Endothelial cell of umbilical vein (primary cell): Measurements from ENCODE around the gene FZD1. TPM values are rescaled to one million over a fixed set of nuclear protein-coding genes. Genes with fewer than 3 reads are reported as not detected.

Source experiments
- BruUV-seq: library from RNA; stranded (reverse); fragments of 400-500 nt; replicated peaks from 2 replicates; lab custom pipeline; 2021; lab: Mats Ljungman, UMichigan
- CTCF ChIA-PET: fragments of 300-600, 350-600 bp; sonication (Branson Sonifier 250); formaldehyde crosslinking; loops from one replicate; lab custom pipeline; 2021; ENCODE audit warnings: antibody characterized with exemption, inconsistent platforms; lab: Charles Lee
- POLR2A ChIA-PET: fragments of 300-600, 350-600 bp; sonication (Branson Sonifier 250); formaldehyde crosslinking; loops from one replicate; lab custom pipeline; 2021; ENCODE audit warnings: antibody characterized with exemption, inconsistent platforms; lab: Charles Lee
- DNase-seq: peaks from one replicate; pipeline ENCODE4 v3.0.0-alpha.2; 2011; ENCODE audit warnings: low read depth, low spot score
- FAIRE-seq: peaks from 2 replicates; lab custom pipeline; 2011; peaks lifted over from hg19 to GRCh38; lab: Jason Lieb, UNC
- H2AFZ ChIP-seq: 2 replicates; pipeline ENCODE4 v1.6.0; 2012; ENCODE audit warnings: low read depth, low read length, control low read depth, inconsistent platforms
- H3K27ac ChIP-seq: 2 replicates; pipeline ENCODE4 v1.5.1; 2011; ENCODE audit warnings: low read depth, mild to moderate bottlenecking, control low read depth, low read length, moderate library complexity; ENCODE audit not compliant: insufficient read depth
- H3K27me3 ChIP-seq, 2 experiments: 2 replicates each; pipeline versions ENCODE4 v1.6.0 to v1.6.1; 2011; ENCODE audit warnings: low read length in 2 of 2, mixed read lengths in 1 of 2; ENCODE audit not compliant: control insufficient read depth in 2 of 2, insufficient read depth in 2 of 2
- H3K36me3 ChIP-seq, 2 experiments: 2 replicates in 1 of 2; 3 replicates in 1 of 2; pipeline ENCODE4 v1.5.1; 2011; ENCODE audit warnings: low read length in 2 of 2, mild to moderate bottlenecking in 1 of 2, moderate library complexity in 1 of 2; ENCODE audit not compliant: control insufficient read depth in 2 of 2, insufficient read depth in 2 of 2; ENCODE audit errors: extremely low read depth in 1 of 2
- H3K4me1 ChIP-seq: 3 replicates; pipeline ENCODE4 v1.5.1; 2011; ENCODE audit warnings: mild to moderate bottlenecking, low read length; ENCODE audit not compliant: control insufficient read depth, insufficient read depth; ENCODE audit errors: extremely low read depth
- H3K4me2 ChIP-seq: 2 replicates; pipeline ENCODE4 v1.6.1; 2011; ENCODE audit warnings: low read length, control low read depth, mixed read lengths; ENCODE audit not compliant: insufficient read depth
- H3K4me3 ChIP-seq, 3 experiments: fragments of 200-600 bp in 1 of 3; sonication (generic), shearing (Covaris generic) in 1 of 3; replicated peaks in 1 of 3; 2 replicates each; pipeline ENCODE4 v1.5.1; 2011 to 2016; ENCODE audit warnings: control low read depth in 3 of 3, low read length in 3 of 3, mild to moderate bottlenecking in 2 of 3, inconsistent platforms in 1 of 3, low read depth in 1 of 3, moderate library complexity in 1 of 3; ENCODE audit not compliant: insufficient read depth in 1 of 3
- H3K79me2 ChIP-seq: 2 replicates; pipeline ENCODE4 v1.6.0; 2012; ENCODE audit warnings: low read length, inconsistent platforms; ENCODE audit not compliant: control insufficient read depth, insufficient read depth
- H3K9ac ChIP-seq: replicated peaks from 2 replicates; pipeline ENCODE3; 2011; ENCODE audit warnings: low read length, control low read depth; ENCODE audit not compliant: insufficient read depth; ENCODE audit errors: extremely low read depth
- H3K9me1 ChIP-seq: replicated peaks from 3 replicates; pipeline ENCODE4 v1.6.0; 2011; ENCODE audit warnings: mild to moderate bottlenecking, low read length; ENCODE audit not compliant: control insufficient read depth, insufficient read depth; ENCODE audit errors: extremely low read depth
- H3K9me3 ChIP-seq: replicated peaks from 2 replicates; pipeline ENCODE4 v1.5.1; 2012; ENCODE audit warnings: low read length, inconsistent platforms; ENCODE audit not compliant: control insufficient read depth, insufficient read depth
- H4K20me1 ChIP-seq: replicated peaks from 2 replicates; pipeline ENCODE3; 2011; ENCODE audit warnings: mild to moderate bottlenecking, low read length; ENCODE audit not compliant: control insufficient read depth, insufficient read depth; ENCODE audit errors: extremely low read depth
- CTCF ChIP-seq, 2 donors: IDR thresholded peaks; 1 replicate in 1 of 2; 2 replicates in 1 of 2; pipeline ENCODE4 v1.5.1; 2011; ENCODE audit warnings: low read length in 2 of 2, mild to moderate bottlenecking in 2 of 2, moderate library complexity in 2 of 2, control low read depth in 1 of 2, inconsistent platforms in 1 of 2, low read depth in 1 of 2; ENCODE audit not compliant: insufficient read depth in 1 of 2; ENCODE audit errors: extremely low read depth in 1 of 2
- EZH2 ChIP-seq: IDR thresholded peaks from 2 replicates; pipeline ENCODE4 v1.6.1; 2012; ENCODE audit warnings: borderline replicate concordance, low read depth, mild to moderate bottlenecking, moderate library complexity, low read length, inconsistent platforms; ENCODE audit not compliant: severe bottlenecking
- FOS ChIP-seq: IDR thresholded peaks from 2 replicates; pipeline ENCODE4 v1.6.1; 2011; ENCODE audit warnings: mild to moderate bottlenecking, low read length, moderate library complexity, borderline replicate concordance; ENCODE audit not compliant: insufficient read depth
- GATA2 ChIP-seq: IDR thresholded peaks from 2 replicates; pipeline ENCODE4 v1.7.0; 2011; ENCODE audit warnings: low read depth, mild to moderate bottlenecking, moderate library complexity, mixed read lengths, low read length; ENCODE audit not compliant: insufficient read length, insufficient read depth
- JUN ChIP-seq: IDR thresholded peaks from 2 replicates; pipeline ENCODE4 v1.6.1; 2011; ENCODE audit warnings: borderline replicate concordance, low read depth; ENCODE audit not compliant: insufficient read length, insufficient read depth
- POLR2A ChIP-seq: IDR thresholded peaks from 2 replicates; pipeline ENCODE4 v1.6.1; 2012; ENCODE audit warnings: low read depth, mild to moderate bottlenecking, control low read depth, low read length
- POLR2AphosphoS5 ChIP-seq: IDR thresholded peaks from 2 replicates; pipeline ENCODE4 v1.6.1; 2012; ENCODE audit warnings: low read depth, mild to moderate bottlenecking, control low read depth, low read length, moderate library complexity; ENCODE audit not compliant: insufficient read depth
- dilution Hi-C: fragments of 300-500 bp; cut with MboI; formaldehyde crosslinking; loops from one replicate; pipeline ENCODE4 v1.15.0; 2019; ENCODE audit warnings: low sequenced_read_pairs; ENCODE audit not compliant: extremely low pct_ligation_motif_present
- intact Hi-C: fragments of 100-400 bp; cut with micrococcal nuclease; formaldehyde crosslinking; loops from one replicate; pipeline ENCODE4 v1.10.0; 2022
- polyA plus RNA-seq, 4 experiments: library from polyadenylated mRNA; depleted of rRNA in 3 of 4; stranded (reverse) in 3 of 4; unstranded in 1 of 4; fragments of >200 nt; gene quantifications; 2 replicates each; pipeline versions ENCODE4 v1.2.1 to v1.2.3, GENCODE V29; 2011 to 2012; ENCODE audit warnings: missing spikeins in 1 of 4
- total RNA-seq: library from RNA; stranded (reverse); gene quantifications from 2 replicates; pipeline ENCODE4 v1.2.3, GENCODE V29; 2021

FZD1 gene
- total and polyA plus RNA-seq, 2 donors (not counting 3 experiments of a cell fraction or from before 2014, with no cell fraction given), result 2.4 to 3.4 TPM

- TF ChIP-seq JUN, result no peak
- no peak for TF ChIP-seq CTCF (IDR thresholded peaks at IDR 0.05; ENCODE audit: extremely low read depth in 1 of 2, insufficient read depth in 1 of 2, low read depth in 1 of 2, low read length in 2 of 2)
- TF ChIP-seq GATA2, result no peak
- dilution Hi-C loops (no loop called here), intact Hi-C loops (no loop called here)
- H3K36me3 ChIP-seq, result no peaks in the 10 kb centered on the region
- ChIA-PET CTCF (interaction anchor here (1.4 kb wide), 1 partner anchor 15 kb away, joined by 3 read pairs; no protein-coding TSS in a partner anchor), POLR2A (no interaction called here)
- H3K79me2 ChIP-seq, result no peaks in the 10 kb centered on the region
- H3K4me1 ChIP-seq, result no peaks in the 10 kb centered on the region
- H2AFZ ChIP-seq, result no peak overlapping the region
- no peaks in the 10 kb centered on the region for H3K9me3 ChIP-seq
- H3K4me2 ChIP-seq, result no peak overlapping the region
- no peak overlapping the region for H3K9ac ChIP-seq
- peaks cover 6 to 12% of the 10 kb centered on the region in 2 experiments for H3K27me3 ChIP-seq
- no TSS peak for BruUV-seq
- no peak for DNase-seq
- no peaks in the 10 kb centered on the region for H3K9me1 ChIP-seq
- H4K20me1 ChIP-seq, result no peaks in the 10 kb centered on the region
- no peak overlapping the region for H3K27ac ChIP-seq
- FAIRE-seq, result no peak
- no peak overlapping the region for H3K4me3 ChIP-seq
Measured at GRCh38 chr7:91292506-91292905, 28.3 kb downstream of the FZD1 start.

- Histone ChIP-seq H3K27ac (no peak overlapping the region), H3K79me2 (no peaks in the 10 kb centered on the region), H3K27me3 (peaks cover 6 to 12% of the 10 kb centered on the region in 2 experiments), H3K36me3 (no peaks in the 10 kb centered on the region), H4K20me1 (no peaks in the 10 kb centered on the region), H3K4me3 (no peak overlapping the region), H2AFZ (no peak overlapping the region), H3K9me3 (no peaks in the 10 kb centered on the region), H3K4me2 (no peak overlapping the region), H3K9ac (no peak overlapping the region), H3K4me1 (no peaks in the 10 kb centered on the region), H3K9me1 (no peaks in the 10 kb centered on the region)
- POLR2A ChIA-PET, result interaction anchor here (0.7 kb wide), 1 partner anchor 191 kb away, joined by 6 read pairs; no protein-coding TSS in a partner anchor
- FAIRE-seq (no peak), DNase-seq (peak; percentile 63)
- no peak for TF ChIP-seq FOS
- TF ChIP-seq CTCF (IDR thresholded peaks at IDR 0.05; ENCODE audit: extremely low read depth in 1 of 2, insufficient read depth in 1 of 2, low read depth in 1 of 2, low read length in 2 of 2), result no peak
- TF ChIP-seq POLR2A, result no peak
- TF ChIP-seq EZH2, result no peak
- no peak for TF ChIP-seq JUN
- TF ChIP-seq POLR2AphosphoS5, result no peak
- CTCF ChIA-PET, result no interaction called here
- BruUV-seq, result no TSS peak
- dilution Hi-C loops (no loop called here), intact Hi-C loops (no loop called here)
Measured at GRCh38 chr7:91293136-91293535, 28.9 kb downstream of the FZD1 start.
